Epithelial cell of proximal tubule (primary cell): Measurements from ENCODE around the gene PKNOX2. TPM values are rescaled to one million over a fixed set of nuclear protein-coding genes. Genes with fewer than 3 reads are reported as not detected.

Experiments
- DNase-seq: peaks from one replicate; pipeline ENCODE4 v3.0.0-alpha.2; 2011; ENCODE audit warnings: low read depth
- H3K4me3 ChIP-seq: 2 replicates; pipeline ENCODE4 v1.5.1; 2011; ENCODE audit warnings: low read depth, mild to moderate bottlenecking, low read length
- CTCF ChIP-seq: conservative IDR thresholded peaks from 2 replicates; pipeline ENCODE4 v1.5.1; 2012; ENCODE audit warnings: low read depth, mild to moderate bottlenecking, low read length
- total RNA-seq: library from RNA; depleted of rRNA; stranded (reverse); fragments of >200 nt; gene quantifications from 2 replicates; pipeline ENCODE4 v1.2.3, GENCODE V29; 2015

PKNOX2 gene
- total RNA-seq, 1 donor from 2014 or later: not detected

GRCh38 chr11:125301346-125301745 lies 136.8 kb downstream of the PKNOX2 start:
- DNase-seq: no peak
- TF ChIP-seq CTCF: no peak

DNA sequence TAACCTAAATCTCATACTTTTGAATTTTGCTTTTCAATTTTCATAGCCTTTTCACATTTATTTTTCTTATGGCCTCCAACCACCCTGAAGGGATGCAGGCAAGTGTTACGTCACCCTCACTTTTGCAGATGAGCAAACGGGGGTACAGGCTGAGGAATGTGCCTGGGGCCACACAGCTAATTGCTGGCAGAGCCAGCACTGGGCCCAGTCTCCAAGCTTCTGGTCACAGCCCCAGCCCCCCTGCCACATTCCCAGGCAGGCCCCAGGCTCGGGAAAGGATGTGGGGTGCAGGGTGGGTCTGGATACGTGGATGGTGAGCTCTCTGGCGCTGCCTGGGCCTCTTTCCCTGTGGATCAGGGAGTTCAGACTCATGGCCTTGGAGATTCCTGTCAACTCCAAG lies 138.6 kb downstream of the PKNOX2 start:
- no peak overlapping the region for H3K4me3 ChIP-seq
- TF ChIP-seq CTCF: no peak
- DNase-seq: no peak

More at GRCh38 chr11:125301346-125301745, 136.8 kb downstream of the PKNOX2 start:
- H3K4me3 ChIP-seq: no peak overlapping the region

- TF ChIP-seq CTCF: no peak
- DNase-seq: no peak
- H3K4me3 ChIP-seq: no peak overlapping the region
Measured at GRCh38 chr11:125303694-125304093, 139.1 kb downstream of the PKNOX2 start.

- TF ChIP-seq CTCF: no peak
- H3K4me3 ChIP-seq: no peak overlapping the region
- DNase-seq: no peak
Measured at GRCh38 chr11:125304136-125304535, 139.6 kb downstream of the PKNOX2 start.

- DNase-seq: no peak
- H3K4me3 ChIP-seq: no peak overlapping the region
- TF ChIP-seq CTCF: no peak
Measured at GRCh38 chr11:125304876-125305275, 140.3 kb downstream of the PKNOX2 start.

GRCh38 chr11:125305345-125305744 lies 140.8 kb downstream of the PKNOX2 start:
- TF ChIP-seq CTCF: no peak

DNA sequence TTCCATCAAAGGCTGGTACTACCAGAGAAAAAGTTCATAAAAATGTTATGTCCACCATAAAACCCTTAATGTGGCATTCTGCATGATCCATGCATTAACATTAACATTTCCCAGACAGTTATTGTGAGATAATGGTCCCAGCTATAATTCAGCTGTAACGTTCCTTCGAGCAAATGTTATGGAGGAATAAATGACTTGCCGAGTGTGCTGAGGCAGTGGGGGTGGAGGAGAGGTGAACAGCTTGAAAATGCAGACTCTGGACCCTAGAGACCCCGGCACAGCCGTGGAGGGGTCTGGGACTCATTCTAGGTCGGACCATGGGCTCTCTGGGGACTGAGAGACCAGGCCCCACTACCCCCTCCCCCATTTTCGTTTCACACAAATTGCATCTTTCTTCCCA lies 141.9 kb downstream of the PKNOX2 start:
- no peak overlapping the region for H3K4me3 ChIP-seq
- DNase-seq: no peak
- no peak for TF ChIP-seq CTCF

More at GRCh38 chr11:125305345-125305744, 140.8 kb downstream of the PKNOX2 start:
- no peak overlapping the region for H3K4me3 ChIP-seq
- no peak for DNase-seq
